HuH-7.5 (cell line): ENCODE data around the gene SIK2.
"Not testable (repeated sequence)": the region's sequence is repeated elsewhere in the genome, so short reads cannot be mapped to it uniquely, and the experiment has no call there.

Experiments
- DNase-seq: peaks from one replicate; pipeline ENCODE4 v3.0.0; 2011; ENCODE audit warnings: low spot score

The SIK2 gene

DNA sequence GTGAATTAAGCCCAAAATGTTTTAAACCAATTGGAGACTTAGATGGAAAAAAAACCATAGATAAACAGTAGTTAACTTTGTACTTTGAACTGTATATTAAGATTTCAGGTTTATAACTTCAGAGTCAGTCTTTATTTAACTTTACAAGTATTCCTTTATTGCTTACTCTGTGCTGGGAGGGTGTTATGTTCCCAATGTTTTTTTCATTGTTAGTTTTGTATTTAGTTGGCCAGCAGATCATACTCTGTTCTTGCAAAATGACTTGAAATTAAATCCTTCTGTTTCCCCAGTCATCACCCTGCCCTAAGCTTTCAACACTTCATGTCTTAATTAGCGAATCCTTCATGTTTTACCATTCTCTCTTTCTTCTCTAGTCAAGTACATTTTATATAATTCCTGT, 25.3 kb downstream of the SIK2 start:
- DNase-seq = no peak

DNA sequence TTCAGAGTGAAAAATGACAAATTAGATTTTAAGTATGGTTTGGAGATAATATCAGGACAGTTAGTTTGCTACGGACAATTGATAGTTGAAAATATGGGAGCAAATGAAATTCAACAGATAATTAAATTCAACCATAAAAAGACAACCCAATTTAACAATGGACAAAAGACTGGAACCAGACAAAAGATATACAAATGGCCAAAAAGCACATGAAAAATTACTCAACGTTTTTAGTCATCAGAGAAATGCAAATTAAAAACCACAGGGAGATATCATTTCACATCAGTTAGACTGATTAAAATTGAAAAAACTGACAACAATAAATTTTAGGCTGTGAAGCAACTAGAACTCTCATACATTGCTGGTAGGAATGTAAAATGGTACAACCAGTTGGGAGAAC, 27.2 kb downstream of the SIK2 start:
- no peak for DNase-seq

DNA sequence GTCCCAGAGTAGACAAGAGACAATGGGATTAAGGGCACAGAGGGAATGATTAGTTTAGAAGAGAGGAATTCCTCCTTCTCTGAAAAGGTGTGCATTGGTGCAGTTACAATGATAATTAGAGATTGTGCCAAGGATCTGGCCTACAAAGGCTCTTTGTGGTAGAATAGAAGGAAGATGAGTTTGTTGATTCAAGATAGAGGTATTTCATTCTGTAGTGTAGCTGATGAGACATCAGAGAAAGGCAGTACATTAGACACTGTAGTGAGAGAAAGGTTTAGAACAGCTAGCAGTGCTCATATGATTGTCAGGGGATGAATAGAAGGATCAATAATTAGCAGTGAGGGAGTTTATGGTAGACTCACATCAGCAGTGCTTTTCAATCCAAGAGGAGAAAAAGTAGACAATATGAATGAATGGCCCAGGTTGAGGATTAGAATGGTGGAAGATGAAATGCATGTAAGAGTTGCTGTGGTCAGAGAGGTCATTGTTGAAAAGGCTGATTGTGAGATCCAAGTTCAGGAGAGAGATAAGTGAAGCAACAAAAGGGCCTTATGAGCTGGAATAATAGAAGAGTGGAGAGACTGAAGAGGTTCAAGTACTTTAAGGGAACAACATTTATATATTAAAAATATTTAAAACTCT, 28.9 kb downstream of the SIK2 start:
- no peak for DNase-seq

DNA sequence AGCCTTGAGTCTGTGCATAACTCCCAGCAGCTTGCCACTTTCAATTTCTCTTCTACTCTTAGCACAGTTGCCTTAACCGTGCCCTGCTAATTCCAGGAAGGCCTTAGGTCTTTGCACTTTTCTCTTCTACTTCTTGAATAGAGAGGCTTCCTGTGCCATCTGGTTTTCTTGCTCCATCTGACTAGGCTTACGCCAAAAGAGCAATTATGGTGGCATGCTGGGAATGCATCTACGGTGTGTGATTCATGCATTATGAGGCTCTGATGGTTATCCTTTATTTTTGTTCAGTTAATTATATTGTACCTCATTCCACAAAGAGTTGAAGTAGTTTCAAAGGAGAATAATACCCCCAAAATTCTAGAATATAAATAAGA, 29.4 kb downstream of the SIK2 start:
- no peak for DNase-seq

DNA sequence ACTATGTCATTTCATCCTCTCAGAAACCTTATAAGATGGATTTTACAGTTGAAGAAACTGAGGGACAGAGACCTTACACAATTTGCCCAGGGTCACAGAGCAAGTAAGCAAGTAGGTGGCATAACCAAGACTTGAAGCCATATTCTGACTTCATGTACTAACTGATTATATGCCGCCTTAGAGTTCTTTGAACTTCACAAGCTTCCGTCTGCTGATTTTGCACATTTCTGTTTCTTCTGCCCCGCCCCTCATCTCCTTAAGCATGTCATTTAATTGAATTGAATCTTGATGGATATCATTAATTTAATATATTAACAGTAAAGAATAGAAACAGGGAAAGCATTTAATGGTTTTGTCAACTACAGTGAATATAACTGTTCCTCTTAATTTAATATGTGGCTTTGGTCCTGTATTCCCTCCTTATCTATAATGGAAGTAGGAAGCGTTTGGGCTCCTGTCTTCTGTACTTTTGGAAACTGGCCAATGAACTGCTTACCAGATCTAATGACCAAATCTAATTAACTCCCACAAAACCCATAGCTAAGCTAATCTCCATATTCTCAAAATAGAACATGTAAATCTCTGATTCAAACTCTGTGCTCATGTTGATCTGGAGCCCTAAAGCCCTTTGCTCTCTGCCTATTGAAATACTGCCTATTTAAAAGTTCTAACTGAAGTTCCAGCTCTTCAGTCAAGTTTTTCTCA, 30.4 kb downstream of the SIK2 start:
- no peak for DNase-seq

DNA sequence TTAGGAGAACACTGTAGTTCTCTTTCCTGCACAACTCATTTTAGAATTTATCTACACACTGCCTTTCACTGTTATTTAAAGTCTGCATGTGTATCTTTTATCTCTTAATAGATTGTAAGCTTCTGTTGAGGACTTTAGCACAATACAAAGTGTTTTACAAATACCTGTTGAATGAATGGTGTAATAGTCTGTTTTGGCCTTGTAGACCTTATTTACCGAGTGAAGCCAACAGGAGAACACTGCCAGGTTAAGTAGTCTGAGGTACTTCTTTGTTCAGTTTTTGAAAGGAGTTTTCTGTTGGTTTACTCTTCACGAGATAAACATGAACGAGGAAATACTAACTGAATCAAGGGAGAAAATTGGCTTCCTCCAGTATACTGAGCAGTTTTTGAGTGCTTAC, 31.0 kb downstream of the SIK2 start:
- DNase-seq = no peak

DNA sequence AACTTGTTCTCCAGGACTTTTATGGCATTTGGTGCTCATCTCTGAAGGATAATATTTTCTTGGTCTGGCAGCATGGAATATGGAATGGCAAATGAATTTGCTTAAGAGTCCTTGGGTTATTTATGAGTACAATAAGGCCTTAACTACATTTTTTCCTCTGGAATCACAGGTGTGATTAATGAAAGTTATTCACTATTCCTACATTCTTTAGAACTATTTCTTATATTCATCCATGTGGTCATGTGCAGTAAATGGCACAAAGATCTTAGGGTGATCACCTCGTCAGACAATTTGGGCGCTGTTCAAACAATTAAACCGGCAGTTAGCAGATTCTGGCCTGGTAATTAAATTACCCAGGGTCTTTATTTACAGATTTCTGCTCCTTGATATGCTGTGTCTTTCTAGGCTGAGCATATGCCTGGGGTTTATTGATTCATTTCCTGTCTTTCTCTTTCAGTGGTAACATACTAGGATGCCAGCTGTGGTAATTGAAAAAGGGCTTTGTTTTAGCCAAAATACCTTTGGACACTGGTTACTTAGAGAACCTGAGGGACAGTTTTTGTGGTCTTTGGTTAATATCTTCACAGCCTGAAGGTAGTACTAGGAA, 31.6 kb downstream of the SIK2 start:
- DNase-seq = no peak

DNA sequence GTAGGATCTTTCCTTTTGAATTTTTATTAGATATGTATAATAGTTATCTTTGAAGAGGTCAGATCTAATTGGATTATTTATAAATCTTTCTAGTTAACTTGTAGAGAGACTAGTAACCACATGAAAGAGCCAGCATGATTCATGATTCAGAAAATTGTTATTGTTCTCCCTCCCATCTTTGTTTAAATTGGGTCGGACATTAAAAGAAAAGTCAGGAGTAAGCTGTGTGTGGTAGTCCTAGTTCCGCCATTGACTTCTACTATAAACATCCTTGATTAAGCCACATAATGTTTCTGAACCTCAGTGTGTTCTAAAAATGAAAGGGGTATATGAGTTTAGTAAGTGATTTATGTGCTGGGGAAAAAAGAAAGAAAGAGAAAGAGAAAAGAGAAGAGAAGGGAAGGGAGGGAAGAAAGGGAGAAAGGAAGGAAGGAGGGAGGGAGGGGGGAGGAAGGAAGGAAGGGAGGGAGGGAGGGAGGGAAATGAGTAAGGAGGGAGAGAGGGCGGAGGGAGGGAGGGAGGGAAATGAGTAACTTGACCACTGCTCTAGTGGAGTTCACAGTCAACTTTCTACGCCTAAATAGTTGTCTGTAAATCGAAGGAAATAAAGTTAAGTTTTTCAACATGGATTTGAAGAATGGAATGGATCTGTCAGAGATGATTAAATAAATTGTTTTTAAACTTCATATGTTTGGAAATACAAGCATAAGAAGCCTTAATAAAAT, 32.9 kb downstream of the SIK2 start:
- DNase-seq = no peak

DNA sequence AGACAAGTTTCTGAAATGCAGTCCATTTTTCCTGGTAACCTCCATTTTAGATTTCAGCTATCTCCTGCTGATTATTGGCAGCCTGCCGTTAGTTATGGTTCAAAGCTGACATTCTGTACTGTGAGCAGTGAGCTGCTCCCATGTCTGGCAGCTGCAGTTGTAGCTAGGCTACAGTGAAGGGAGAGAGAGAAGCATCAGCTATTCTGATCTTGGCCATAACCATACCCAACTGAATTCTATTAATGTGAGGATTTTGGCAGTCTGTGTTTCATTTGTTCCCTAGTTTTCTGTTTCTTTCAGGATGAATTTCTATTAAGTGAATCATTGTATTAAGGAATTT, 33.4 kb downstream of the SIK2 start:
- no peak for DNase-seq

DNA sequence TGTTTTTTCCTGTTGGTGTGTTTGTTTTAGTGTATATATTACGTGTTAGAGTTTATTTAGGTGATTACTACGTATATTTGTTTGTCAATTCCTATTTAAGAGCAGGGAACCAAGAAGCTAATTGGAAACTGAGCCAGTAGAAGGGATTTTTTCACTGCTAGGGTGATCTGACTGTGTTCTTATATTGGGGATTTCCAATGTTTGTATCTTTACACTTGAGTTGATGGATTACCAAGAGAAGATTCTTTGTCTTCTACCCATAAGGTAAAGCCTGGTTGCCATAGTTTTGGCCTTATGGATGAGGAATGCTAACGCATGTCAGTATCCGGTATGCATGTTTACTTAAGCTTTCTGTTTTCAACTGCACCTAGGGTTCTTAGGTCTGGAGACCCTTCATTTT, 35.6 kb downstream of the SIK2 start:
- no peak for DNase-seq

DNA sequence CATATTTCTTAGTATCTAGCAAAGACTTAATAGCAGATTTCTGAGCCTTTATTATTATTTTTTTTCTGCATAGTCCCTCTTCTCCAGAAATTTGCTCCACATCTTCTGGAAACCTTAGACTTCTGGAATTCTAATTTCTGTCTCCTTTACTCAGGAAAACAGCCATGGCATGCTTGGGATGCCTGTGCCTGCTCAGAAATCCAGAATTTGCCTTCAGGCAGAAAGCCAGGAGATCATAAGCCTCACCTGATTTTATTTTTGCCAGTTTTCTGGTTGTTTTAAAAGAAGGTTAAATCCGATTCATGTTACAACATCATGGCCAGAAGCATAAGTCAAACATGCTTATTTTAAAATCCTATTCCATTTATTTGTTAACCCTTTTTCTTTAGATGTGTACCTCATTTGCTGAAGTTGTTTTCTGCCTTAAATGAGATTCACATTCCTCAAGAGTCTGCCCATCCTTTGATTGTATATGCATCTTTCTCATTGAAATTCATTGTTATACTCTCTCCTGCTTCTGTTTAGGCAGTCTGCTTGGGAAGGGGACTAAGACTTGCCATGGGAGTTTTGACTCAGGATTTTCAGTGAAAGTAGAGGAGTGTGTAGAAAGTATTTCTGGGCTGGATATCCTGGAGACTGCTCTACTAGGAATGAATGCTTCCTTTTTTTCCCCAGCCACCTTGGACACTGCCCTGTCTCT, 37.1 kb downstream of the SIK2 start:
- no peak for DNase-seq

DNA sequence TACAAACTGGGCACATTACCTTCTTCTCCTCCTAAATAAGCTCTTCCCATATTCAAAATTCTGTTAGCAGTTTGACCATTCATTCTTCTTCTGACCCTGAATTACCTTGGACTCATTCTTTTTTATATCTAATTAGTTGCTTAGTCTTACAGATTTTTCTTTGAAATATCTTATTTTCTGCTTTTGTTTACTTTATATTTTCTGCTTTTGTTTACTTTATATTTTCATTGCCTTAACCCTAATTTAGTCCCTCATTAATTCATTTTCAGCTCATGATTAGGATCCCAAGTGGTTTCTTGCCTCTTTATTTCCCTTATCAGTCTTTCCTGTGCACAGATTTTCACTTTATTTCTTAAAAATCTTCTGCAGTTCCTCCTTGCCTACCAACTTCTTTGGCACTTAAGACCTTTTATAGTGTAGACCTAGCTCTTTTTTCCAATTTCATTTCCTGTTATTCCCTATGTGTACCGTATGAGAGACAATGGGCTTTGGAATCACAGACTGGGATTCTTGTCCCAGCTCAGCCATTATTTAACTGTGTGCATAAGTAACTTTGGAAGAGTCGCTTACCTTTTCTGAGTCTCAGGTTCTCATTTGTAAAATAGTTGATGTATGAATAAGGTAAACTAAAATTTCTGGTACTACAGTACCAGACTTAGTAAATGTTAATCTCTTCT, 39.2 kb downstream of the SIK2 start:
- no peak for DNase-seq

DNA sequence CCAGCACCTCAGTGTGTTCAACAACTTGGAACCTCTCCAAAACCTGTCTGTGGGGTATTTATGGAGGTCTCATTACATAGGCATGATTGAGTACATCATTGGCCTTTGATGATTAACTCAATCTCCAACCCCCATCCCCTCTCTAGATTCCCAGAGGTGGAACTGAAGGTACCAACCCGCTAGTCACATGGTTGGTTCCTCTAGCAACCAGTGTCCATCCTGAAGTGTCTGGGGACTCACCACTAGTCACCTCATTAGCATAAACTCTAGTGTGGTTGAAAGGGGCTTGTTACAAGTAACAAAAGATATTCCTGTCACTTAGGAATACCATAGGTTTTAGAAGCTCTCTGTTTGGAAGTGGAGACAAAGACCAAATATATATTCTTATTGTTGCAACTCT, 40.3 kb downstream of the SIK2 start:
- DNase-seq = no peak

DNA sequence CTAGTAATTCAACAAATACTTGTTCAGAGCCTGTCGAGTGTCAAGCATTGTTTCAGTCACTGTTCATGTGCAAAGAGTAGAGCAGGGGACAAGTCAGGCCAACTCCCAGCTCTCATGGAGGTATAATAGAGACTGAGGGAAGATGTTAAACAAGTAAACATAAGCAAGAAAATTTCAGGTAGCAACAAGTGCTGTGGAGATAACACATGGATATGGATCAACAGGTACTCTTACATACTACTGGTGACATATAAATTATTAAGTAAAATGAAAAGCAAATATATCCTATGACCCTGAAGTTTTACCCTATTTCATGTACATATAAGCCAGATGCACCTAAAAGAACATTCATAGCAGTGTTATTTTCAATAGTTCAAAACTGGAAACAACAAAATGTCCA, 42.7 kb downstream of the SIK2 start:
- DNase-seq = no peak

DNA sequence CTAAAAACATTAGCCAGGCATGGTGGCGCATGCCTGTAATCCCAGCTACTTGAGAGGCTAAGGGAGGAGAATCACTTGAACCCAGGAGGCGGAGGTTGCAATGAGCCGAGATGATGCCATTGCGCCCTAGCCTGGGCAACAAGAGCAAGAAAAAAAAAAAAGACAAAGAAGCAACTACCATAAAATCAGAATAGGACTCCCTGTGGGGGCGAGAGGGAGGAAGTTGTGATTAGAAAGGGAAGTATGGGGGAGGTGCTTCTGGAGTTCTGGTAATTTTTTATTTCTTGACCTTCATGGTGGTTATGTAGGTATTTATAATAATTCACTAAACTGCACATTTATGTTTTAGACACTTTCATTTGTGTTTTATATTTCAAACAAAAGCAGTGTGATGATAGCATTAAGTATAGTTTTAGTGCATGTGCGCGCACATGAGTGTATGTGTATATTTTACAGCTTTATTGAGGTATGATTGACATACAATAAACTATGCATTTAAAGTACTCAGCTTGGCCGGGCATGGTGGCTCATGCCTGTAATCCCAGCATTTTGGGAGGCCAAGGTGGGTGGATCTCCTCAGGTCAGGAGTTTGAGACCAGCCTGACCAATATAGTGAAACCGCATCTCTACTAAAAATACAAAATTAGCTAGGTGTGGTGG, 43.5 kb downstream of the SIK2 start:
- DNase-seq = no peak

DNA sequence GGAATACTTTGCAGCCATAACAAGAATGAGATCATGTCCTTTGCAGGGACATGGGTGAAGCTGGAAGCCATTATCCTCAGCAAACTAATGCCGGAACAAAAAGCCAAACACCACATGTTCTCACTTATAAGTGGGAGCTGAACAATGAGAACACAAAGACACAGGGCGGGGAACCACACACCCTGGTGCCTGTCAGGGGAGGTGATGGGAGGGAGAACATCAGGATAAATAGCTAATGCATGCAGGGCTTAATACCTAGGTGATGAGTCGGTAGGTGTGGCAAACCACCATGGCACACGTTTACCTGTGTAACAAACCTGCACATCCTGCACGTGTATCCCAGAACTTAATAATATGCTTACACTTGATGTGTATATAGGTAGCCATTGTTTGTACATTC, 49.1 kb downstream of the SIK2 start:
- DNase-seq = not testable (repeated sequence)

DNA sequence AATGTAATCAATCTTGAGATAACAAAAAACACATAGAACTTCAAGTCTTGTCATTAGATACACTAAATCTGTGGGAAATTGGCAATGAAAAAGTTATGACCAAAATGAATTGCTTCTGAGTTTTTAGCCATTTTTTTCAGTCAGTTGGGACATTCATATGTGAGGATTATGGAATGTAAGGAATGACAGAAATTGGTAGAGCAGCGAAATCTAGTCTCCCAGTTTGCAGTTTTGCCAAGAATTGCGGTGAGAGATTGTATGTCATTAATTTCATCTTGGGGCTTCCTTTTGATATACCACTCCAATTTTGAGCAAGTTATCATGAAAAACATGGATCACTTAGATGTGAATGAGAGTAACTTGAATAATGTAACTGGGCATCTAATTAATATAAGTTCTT, 49.9 kb downstream of the SIK2 start:
- no peak for DNase-seq

DNA sequence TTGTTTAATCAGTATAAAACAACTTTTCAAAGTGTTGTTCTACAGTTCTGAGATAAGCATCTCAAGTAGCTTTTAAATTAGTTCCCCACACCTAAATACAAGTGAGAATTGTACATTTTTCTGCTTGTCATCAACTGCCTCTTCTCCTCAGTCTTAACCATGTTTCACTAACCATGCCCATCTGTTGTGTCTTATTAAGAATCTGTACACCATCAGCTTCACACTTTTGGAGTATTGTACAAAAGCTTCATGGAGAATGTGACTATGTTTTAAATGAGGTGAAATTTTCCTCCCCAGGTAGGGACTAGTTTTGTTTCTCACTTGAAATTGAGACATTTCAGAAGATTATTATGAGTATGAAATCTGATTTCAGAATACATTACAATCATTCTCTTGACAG, 52.4 kb downstream of the SIK2 start:
- DNase-seq = no peak

DNA sequence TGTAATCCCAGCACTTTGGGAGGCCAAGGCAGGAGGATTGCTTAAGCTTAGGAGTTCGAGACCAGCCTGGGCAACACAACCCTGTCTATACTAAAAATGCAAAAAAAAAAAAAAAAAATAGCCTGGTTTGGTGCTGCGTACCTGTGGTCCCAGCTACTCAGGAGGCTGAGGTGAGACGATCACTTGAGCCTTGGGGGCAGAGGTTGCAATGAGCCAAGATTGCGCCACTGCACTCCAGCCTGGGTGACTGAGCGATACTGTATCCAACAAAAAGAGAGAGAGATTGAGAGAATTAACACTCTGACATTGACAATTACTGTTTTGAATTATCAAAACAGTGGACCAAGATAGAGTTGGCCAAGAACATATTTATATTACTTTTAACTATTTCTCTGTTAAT, 53.7 kb downstream of the SIK2 start:
- DNase-seq = no peak

DNA sequence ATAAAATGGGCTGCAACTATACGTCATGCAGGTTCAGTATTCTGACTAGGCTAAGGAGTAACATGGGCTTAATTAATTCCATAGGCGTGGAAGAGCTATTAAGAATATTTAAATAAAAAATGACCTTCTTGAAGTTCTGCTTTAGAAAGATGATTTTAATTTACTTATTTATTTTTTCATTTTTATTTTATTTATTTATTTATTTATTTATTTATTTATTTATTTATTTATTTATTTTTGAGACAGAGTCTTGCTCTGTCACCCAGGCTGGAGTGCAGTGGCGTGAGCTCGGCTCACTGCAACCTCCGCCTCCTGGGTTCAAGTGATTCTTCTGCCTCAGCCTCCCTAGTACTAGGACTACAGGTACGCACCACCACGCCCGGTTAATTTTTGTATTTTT, 55.7 kb downstream of the SIK2 start:
- not testable (repeated sequence) for DNase-seq

DNA sequence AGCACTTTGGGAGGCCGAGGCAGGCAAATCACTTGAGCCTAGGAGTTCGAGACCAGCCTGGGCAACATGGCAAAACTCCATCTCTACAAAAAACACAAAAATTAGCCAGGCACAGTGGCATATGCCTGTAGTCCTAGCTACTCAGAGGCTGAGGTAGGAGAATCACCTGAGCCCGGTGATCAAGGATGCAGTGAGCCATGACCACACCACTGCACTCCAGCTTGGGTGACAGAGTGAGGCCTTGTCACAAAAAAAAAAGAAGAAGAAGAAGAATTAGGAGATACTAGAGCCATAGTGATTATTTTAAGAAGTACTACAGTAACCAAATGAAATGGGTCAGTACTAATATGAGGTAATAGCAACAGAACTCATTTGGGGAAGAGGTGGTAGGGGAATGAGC, 56.2 kb downstream of the SIK2 start:
- DNase-seq = not testable (repeated sequence)
